Neuronal stem cell (in vitro differentiated cells): ENCODE data around the gene TLR8.

Experiments used
- DNase-seq: peaks from one replicate; pipeline ENCODE4 v3.0.0-alpha.2; 2013; ENCODE audit warnings: low spot score
- H2AFZ ChIP-seq: one replicate; pipeline ENCODE4 v1.6.1; 2013; ENCODE audit warnings: mild to moderate bottlenecking, low read length, inconsistent platforms
- H2AK5ac ChIP-seq: 2 replicates; pipeline ENCODE4 v1.6.1; 2013; ENCODE audit warnings: low read depth, mild to moderate bottlenecking, inconsistent platforms, low read length, moderate library complexity, mixed read lengths
- H2BK120ac ChIP-seq: 2 replicates; pipeline ENCODE4 v1.6.1; 2013; ENCODE audit warnings: low read depth, mild to moderate bottlenecking, inconsistent platforms, low read length, moderate library complexity, mixed read lengths
- H2BK12ac ChIP-seq: one replicate; pipeline ENCODE4 v1.6.1; 2013; ENCODE audit warnings: low read length, inconsistent platforms
- H2BK15ac ChIP-seq: 2 replicates; pipeline ENCODE4 v1.6.1; 2013; ENCODE audit warnings: mild to moderate bottlenecking, low read length, inconsistent platforms, mixed read lengths
- H2BK5ac ChIP-seq: one replicate; pipeline ENCODE4 v1.6.1; 2013; ENCODE audit warnings: inconsistent platforms, mild to moderate bottlenecking, low read length, moderate library complexity
- H3K14ac ChIP-seq: one replicate; pipeline ENCODE4 v1.6.1; 2013; ENCODE audit warnings: low read length, inconsistent platforms
- H3K18ac ChIP-seq: 2 replicates; pipeline ENCODE4 v1.6.1; 2013; ENCODE audit warnings: low read length, inconsistent platforms
- H3K23ac ChIP-seq: 2 replicates; pipeline ENCODE4 v1.6.1; 2013; ENCODE audit warnings: low read depth, mild to moderate bottlenecking, mixed read lengths, low read length, inconsistent platforms; ENCODE audit not compliant: poor library complexity
- H3K27ac ChIP-seq: replicated peaks from 3 replicates; pipeline ENCODE4 v1.5.1; 2013; ENCODE audit warnings: low read length, inconsistent platforms
- H3K27me3 ChIP-seq, 3 experiments: 2 replicates each; pipeline ENCODE4 v1.6.1; 2013; ENCODE audit warnings: low read length in 3 of 3, mild to moderate bottlenecking in 2 of 3, inconsistent platforms in 1 of 3, low read depth in 1 of 3, mixed read lengths in 1 of 3, moderate library complexity in 1 of 3; ENCODE audit not compliant: control insufficient read depth in 3 of 3, insufficient read depth in 3 of 3
- H3K36me3 ChIP-seq, 2 donors: replicated peaks in 1 of 2; 2 replicates each; pipeline ENCODE4 v1.6.1; 2013; ENCODE audit warnings: low read length in 2 of 2; ENCODE audit not compliant: control insufficient read depth in 2 of 2, insufficient read depth in 2 of 2
- H3K4ac ChIP-seq: 2 replicates; pipeline ENCODE4 v1.6.1; 2013; ENCODE audit warnings: inconsistent platforms, mild to moderate bottlenecking, low read length, moderate library complexity
- H3K4me1 ChIP-seq, 2 donors: 1 replicate in 1 of 2; 2 replicates in 1 of 2; pipeline ENCODE4 v1.6.1; 2013; ENCODE audit warnings: low read length in 2 of 2, low read depth in 1 of 2; ENCODE audit not compliant: control insufficient read depth in 2 of 2, insufficient read depth in 1 of 2
- H3K4me2 ChIP-seq: one replicate; pipeline ENCODE4 v1.6.1; 2013; ENCODE audit warnings: mild to moderate bottlenecking, low read length, inconsistent platforms; ENCODE audit not compliant: insufficient read depth, poor library complexity, severe bottlenecking
- H3K4me3 ChIP-seq, 2 donors: 2 replicates each; pipeline ENCODE4 v1.5.1; 2013; ENCODE audit warnings: low read length in 2 of 2, mild to moderate bottlenecking in 2 of 2, inconsistent platforms in 1 of 2, moderate library complexity in 1 of 2
- H3K79me1 ChIP-seq: one replicate; pipeline ENCODE4 v1.6.1; 2013; ENCODE audit warnings: low read depth, mild to moderate bottlenecking, inconsistent platforms, low read length, moderate library complexity
- H3K9ac ChIP-seq: one replicate; pipeline ENCODE4 v1.6.1; 2013; ENCODE audit warnings: mild to moderate bottlenecking, low read depth, low read length, inconsistent platforms; ENCODE audit not compliant: poor library complexity
- H3K9me3 ChIP-seq, 2 donors: replicated peaks in 1 of 2; 2 replicates each; pipeline versions ENCODE3 to v1.6.1; 2013; ENCODE audit warnings: low read length in 2 of 2, mild to moderate bottlenecking in 2 of 2, inconsistent platforms in 1 of 2, low read depth in 1 of 2, mixed read lengths in 1 of 2, moderate library complexity in 1 of 2; ENCODE audit not compliant: control insufficient read depth in 2 of 2, insufficient read depth in 1 of 2
- H4K8ac ChIP-seq: one replicate; pipeline ENCODE4 v1.6.1; 2013; ENCODE audit warnings: low read depth, mild to moderate bottlenecking, inconsistent platforms, low read length, moderate library complexity
- H4K91ac ChIP-seq: one replicate; pipeline ENCODE4 v1.6.1; 2013; ENCODE audit warnings: low read length, low read depth, mild to moderate bottlenecking, inconsistent platforms; ENCODE audit not compliant: poor library complexity
- WGBS, 2 donors: extraction: QIAGEN DNeasy Blood & Tissue Kit; methylation state at CpG; one replicate each; pipeline ENCODE4 v1.1.7; 2013; ENCODE audit warnings: missing lambda C conversion rate in 2 of 2, mixed read lengths in 1 of 2; ENCODE audit not compliant: insufficient read length in 2 of 2, insufficient replicate concordance in 1 of 2; ENCODE audit errors: extremely low coverage in 2 of 2; 5-methylcytosine and 5-hydroxymethylcytosine counted together

The TLR8 gene

GRCh38 chrX:12901486-12901885, 4.9 kb upstream of the TLR8 start:
- H3K27ac ChIP-seq = no peak overlapping the region
- no CpG with 5 or more reads among the region's 10 CpGs for WGBS, 2 donors
- no peaks in the 10 kb centered on the region for H3K36me3 ChIP-seq
- no peak overlapping the region for H3K4me2 ChIP-seq
- no peak overlapping the region for H3K18ac ChIP-seq
- H3K4me3 ChIP-seq = no peak overlapping the region
- no peak overlapping the region for H2BK12ac ChIP-seq
- H3K9ac ChIP-seq = no peak overlapping the region
- H4K8ac ChIP-seq = no peak overlapping the region
- H3K27me3 ChIP-seq = peaks cover 0 to 4% (median 0%) of the 10 kb centered on the region in 3 experiments
- no peaks in the 10 kb centered on the region for H3K9me3 ChIP-seq
- no peaks in the 10 kb centered on the region for H3K79me1 ChIP-seq
- no peak overlapping the region for H3K14ac ChIP-seq
- H2BK5ac ChIP-seq = no peak overlapping the region
- no peak overlapping the region for H2AFZ ChIP-seq
- no peak overlapping the region for H3K4ac ChIP-seq
- H4K91ac ChIP-seq = no peak overlapping the region
- no peak overlapping the region for H2BK120ac ChIP-seq
- H3K23ac ChIP-seq = no peak overlapping the region
- H2AK5ac ChIP-seq = no peak overlapping the region
- H2BK15ac ChIP-seq = no peak overlapping the region
- DNase-seq = peak; percentile 4
- no peaks in the 10 kb centered on the region for H3K4me1 ChIP-seq

GRCh38 chrX:12903646-12904045, 2.8 kb upstream of the TLR8 start:
- no peak overlapping the region for H4K91ac ChIP-seq
- H3K79me1 ChIP-seq = no peaks in the 10 kb centered on the region
- no peak overlapping the region for H3K4me2 ChIP-seq
- no peak overlapping the region for H3K23ac ChIP-seq
- no peak overlapping the region for H3K18ac ChIP-seq
- peaks cover 0 to 4% (median 0%) of the 10 kb centered on the region in 3 experiments for H3K27me3 ChIP-seq
- no peaks in the 10 kb centered on the region for H3K4me1 ChIP-seq
- no peak overlapping the region for H3K14ac ChIP-seq
- H3K27ac ChIP-seq = no peak overlapping the region
- no peak for DNase-seq
- H4K8ac ChIP-seq = no peak overlapping the region
- no peak overlapping the region for H2BK5ac ChIP-seq
- no peak overlapping the region for H3K4me3 ChIP-seq
- H2BK12ac ChIP-seq = no peak overlapping the region
- H3K9me3 ChIP-seq = no peaks in the 10 kb centered on the region
- no peak overlapping the region for H3K9ac ChIP-seq
- no peaks in the 10 kb centered on the region for H3K36me3 ChIP-seq
- H2BK120ac ChIP-seq = no peak overlapping the region
- H3K4ac ChIP-seq = no peak overlapping the region
- no peak overlapping the region for H2BK15ac ChIP-seq
- WGBS, 2 donors = no CpG with 5 or more reads among the region's 8 CpGs
- H2AK5ac ChIP-seq = no peak overlapping the region
- H2AFZ ChIP-seq = no peak overlapping the region

- H3K4me2 ChIP-seq = no peak overlapping the region
- no peak overlapping the region for H4K91ac ChIP-seq
- H2AFZ ChIP-seq = no peak overlapping the region
- WGBS, 2 donors = no CpG with 5 or more reads among the region's 10 CpGs
- H3K79me1 ChIP-seq = no peaks in the 10 kb centered on the region
- no peak overlapping the region for H3K14ac ChIP-seq
- no peaks in the 10 kb centered on the region for H3K4me1 ChIP-seq
- no peak overlapping the region for H3K9ac ChIP-seq
- no peak overlapping the region for H3K4ac ChIP-seq
- H3K36me3 ChIP-seq = no peaks in the 10 kb centered on the region
- H3K4me3 ChIP-seq = no peak overlapping the region
- no peak overlapping the region for H2BK15ac ChIP-seq
- H3K18ac ChIP-seq = no peak overlapping the region
- no peak overlapping the region for H2BK120ac ChIP-seq
- H3K27ac ChIP-seq = no peak overlapping the region
- H3K9me3 ChIP-seq = no peaks in the 10 kb centered on the region
- peaks cover 0 to 6% (median 0%) of the 10 kb centered on the region in 3 experiments for H3K27me3 ChIP-seq
- H2BK5ac ChIP-seq = no peak overlapping the region
- no peak overlapping the region for H3K23ac ChIP-seq
- no peak for DNase-seq
- no peak overlapping the region for H4K8ac ChIP-seq
- no peak overlapping the region for H2BK12ac ChIP-seq
- no peak overlapping the region for H2AK5ac ChIP-seq
Measured at GRCh38 chrX:12910423-12911121, 4.2 kb downstream of the TLR8 start.

- Histone ChIP-seq H3K4ac (no peak overlapping the region), H3K9ac (no peak overlapping the region), H2BK5ac (no peak overlapping the region), H3K9me3 (no peaks in the 10 kb centered on the region), H4K91ac (no peak overlapping the region), H3K79me1 (no peaks in the 10 kb centered on the region), H3K27ac (no peak overlapping the region), H2AFZ (no peak overlapping the region), H3K27me3 (peaks cover 0 to 2% (median 0%) of the 10 kb centered on the region in 3 experiments), H3K4me1 (no peaks in the 10 kb centered on the region), H2AK5ac (no peak overlapping the region), H3K4me3 (no peak overlapping the region), H2BK120ac (no peak overlapping the region), H3K36me3 (no peaks in the 10 kb centered on the region), H3K4me2 (no peak overlapping the region), H2BK12ac (no peak overlapping the region), H3K23ac (no peak overlapping the region), H2BK15ac (no peak overlapping the region), H4K8ac (no peak overlapping the region), H3K14ac (no peak overlapping the region), H3K18ac (no peak overlapping the region)
- DNase-seq = no peak
- WGBS, 2 donors = no CpG with 5 or more reads among the region's 2 CpGs
Measured at GRCh38 chrX:12911122-12911470, 4.7 kb downstream of the TLR8 start.
